ENCODE data around the gene HMSD. TPM values are rescaled to one million over a fixed set of nuclear protein-coding genes. Genes with fewer than 3 reads are reported as not detected.

The HMSD gene
- total RNA-seq, 1 donor from 2014 or later: not detected

- TF ChIP-seq CTCF (IDR thresholded peaks at IDR 0.05): no peak
- no peaks in the 10 kb centered on the region for H3K4me1 ChIP-seq
- no peak within 1 kb of the TSS for H3K4me3 ChIP-seq
- intact Hi-C loops (cut with DNase I): no loop called here
- no peaks in the 10 kb centered on the region for H3K36me3 ChIP-seq
- DNase-seq (ENCODE audit: low spot score in 2 of 2): no peak
- H3K27ac ChIP-seq: no peak within 1 kb of the TSS
- no peaks in the 10 kb centered on the region for H3K27me3 ChIP-seq
- no peaks in the 10 kb centered on the region for H3K9me3 ChIP-seq
Observed at GRCh38 chr18:63907664-63908063, 41.4 kb upstream of the HMSD start, which contains the start of gene SERPINB10. SERPINB10 (plus strand) TSS chr18:63907958; CDS start chr18:63915511, 7,553 bp downstream.

GRCh38 chr18:63908858-63909257 is 40.2 kb upstream of the HMSD start:
- Histone ChIP-seq H3K9me3 (no peaks in the 10 kb centered on the region), H3K27ac (no peak overlapping the region), H3K27me3 (no peaks in the 10 kb centered on the region), H3K4me1 (no peaks in the 10 kb centered on the region), H3K4me3 (no peak overlapping the region), H3K36me3 (no peaks in the 10 kb centered on the region)
- no peak for TF ChIP-seq CTCF (IDR thresholded peaks at IDR 0.05)
- no peak for DNase-seq (ENCODE audit: low spot score in 2 of 2)
- intact Hi-C loops (cut with DNase I): no loop called here

DNA sequence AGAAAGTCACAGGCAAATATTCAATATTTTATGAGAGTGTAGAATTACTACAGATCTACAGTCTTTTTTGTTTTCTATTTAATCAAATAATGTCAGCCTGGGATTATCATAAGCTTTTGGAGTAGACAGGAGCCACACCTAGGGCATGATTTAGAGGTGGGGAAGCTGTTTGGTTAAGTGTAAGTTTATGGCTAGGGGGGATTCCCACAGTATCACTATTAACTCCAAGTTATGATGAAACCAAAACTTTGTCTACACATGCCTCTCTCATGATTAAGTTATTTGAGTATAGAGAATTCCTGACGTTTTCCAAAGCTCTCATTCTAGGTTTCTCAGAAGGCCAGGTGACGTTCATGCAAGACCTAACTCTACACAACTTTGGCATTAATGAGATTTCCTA is 39.2 kb upstream of the HMSD start:
- Histone ChIP-seq H3K9me3 (no peaks in the 10 kb centered on the region), H3K36me3 (no peaks in the 10 kb centered on the region), H3K27ac (no peak overlapping the region), H3K27me3 (no peaks in the 10 kb centered on the region), H3K4me1 (no peaks in the 10 kb centered on the region), H3K4me3 (no peak overlapping the region)
- intact Hi-C loops (cut with DNase I): no loop called here
- DNase-seq (ENCODE audit: low spot score in 2 of 2): no peak
- no peak for TF ChIP-seq CTCF (IDR thresholded peaks at IDR 0.05)

GRCh38 chr18:63917817-63918216 is 31.3 kb upstream of the HMSD start:
- Histone ChIP-seq H3K36me3 (no peaks in the 10 kb centered on the region), H3K4me1 (no peaks in the 10 kb centered on the region), H3K9me3 (no peaks in the 10 kb centered on the region), H3K27ac (no peak overlapping the region), H3K27me3 (no peaks in the 10 kb centered on the region), H3K4me3 (no peak overlapping the region)
- intact Hi-C loops (cut with DNase I): no loop called here
- no peak for TF ChIP-seq CTCF (IDR thresholded peaks at IDR 0.05)
- DNase-seq (ENCODE audit: low spot score in 2 of 2): no peak

DNA sequence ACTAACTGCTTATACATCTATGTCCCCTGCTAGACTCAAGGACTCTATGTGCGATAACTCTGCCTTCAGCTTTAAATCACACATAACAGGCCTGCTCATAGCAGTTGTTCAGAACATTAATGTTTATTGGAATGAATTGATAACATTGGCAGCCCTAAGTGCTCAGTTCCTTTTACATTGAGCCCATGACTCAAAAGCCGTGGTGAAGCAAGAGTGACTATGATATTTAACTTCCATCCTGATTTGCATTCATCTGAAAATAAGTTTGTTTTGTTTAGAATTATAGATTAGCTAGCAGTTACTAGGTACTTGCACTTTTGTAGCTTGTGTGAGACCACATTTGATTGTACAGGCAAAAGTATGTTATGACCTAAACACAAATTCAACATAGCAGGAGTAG is 27.1 kb upstream of the HMSD start:
- Histone ChIP-seq H3K4me3 (no peak overlapping the region), H3K27ac (no peak overlapping the region), H3K9me3 (no peaks in the 10 kb centered on the region), H3K27me3 (no peaks in the 10 kb centered on the region), H3K4me1 (no peaks in the 10 kb centered on the region), H3K36me3 (no peaks in the 10 kb centered on the region)
- no peak for DNase-seq (ENCODE audit: low spot score in 2 of 2)
- intact Hi-C loops (cut with DNase I): no loop called here
- no peak for TF ChIP-seq CTCF (IDR thresholded peaks at IDR 0.05)

GRCh38 chr18:63924551-63924950 is 24.6 kb upstream of the HMSD start:
- Histone ChIP-seq H3K4me3 (no peak overlapping the region), H3K27me3 (no peaks in the 10 kb centered on the region), H3K9me3 (no peaks in the 10 kb centered on the region), H3K4me1 (no peaks in the 10 kb centered on the region), H3K36me3 (no peaks in the 10 kb centered on the region), H3K27ac (no peak overlapping the region)
- TF ChIP-seq CTCF (IDR thresholded peaks at IDR 0.05): no peak
- intact Hi-C loops (cut with DNase I): no loop called here
- no peak for DNase-seq (ENCODE audit: low spot score in 2 of 2)
